GM12864 (cell line): ENCODE data around the gene COX7A2L.

Experiments used
- DNase-seq: peaks from one replicate; pipeline ENCODE4 v3.0.0-alpha.2; 2011; ENCODE audit warnings: low read depth
- H3K4me3 ChIP-seq: 2 replicates; pipeline ENCODE4 v1.5.1; 2011; ENCODE audit warnings: mild to moderate bottlenecking, low read depth, low read length, control low read depth
- CTCF ChIP-seq: IDR thresholded peaks from 2 replicates; pipeline ENCODE4 v1.5.1; 2011; ENCODE audit warnings: low read depth, mild to moderate bottlenecking, moderate library complexity, low read length, control low read depth, inconsistent platforms; ENCODE audit errors: missing control alignments

COX7A2L gene

GRCh38 chr2:42303252-42303651 lies 57.8 kb downstream of the COX7A2L start:
- no peak for DNase-seq
- no peak overlapping the region for H3K4me3 ChIP-seq
- TF ChIP-seq CTCF: no peak

GRCh38 chr2:42300527-42300926 lies 60.5 kb downstream of the COX7A2L start:
- H3K4me3 ChIP-seq: no peak overlapping the region
- TF ChIP-seq CTCF: no peak
- no peak for DNase-seq
